GM21528 (cell line): ENCODE data around the gene CHL1.

ENCODE experiments used
- ATAC-seq: cut with Tn5 transposase; IDR thresholded peaks from one replicate; pipeline ENCODE4 v1.9.1; 2021; ENCODE audit warnings: mild to moderate bottlenecking, moderate library complexity; ENCODE audit not compliant: unreplicated experiment, low FRiP score

Gene CHL1

GRCh38 chr3:453106-453505 is 256.5 kb downstream of the CHL1 start:
- no peak for ATAC-seq

- no peak for ATAC-seq
These were observed 258.4 kb downstream of the CHL1 start for GRCh38 chr3:454986-455385.

GRCh38 chr3:458124-458523 is 261.6 kb downstream of the CHL1 start:
- no peak for ATAC-seq

- no peak for ATAC-seq
These were observed 262.2 kb downstream of the CHL1 start for GRCh38 chr3:458653-459310.
